Right lobe of liver (tissue), 4 donors: ENCODE data around the gene MAPT.

ENCODE experiments used
- CTCF ChIP-seq, 4 donors: fragments of 200-600 bp in 3 of 4; fragments of 450-650 bp in 1 of 4; IDR thresholded peaks; one replicate each; pipeline versions ENCODE4 v1.5.1 to v1.8.0; 2016 to 2022; ENCODE audit warnings: antibody characterized with exemption in 4 of 4, mild to moderate bottlenecking in 2 of 4
- POLR2A ChIP-seq: fragments of 450-650 bp; IDR thresholded peaks from one replicate; pipeline ENCODE4 v1.6.1; 2017; ENCODE audit warnings: antibody characterized with exemption, mild to moderate bottlenecking
- donor health status: DM: no; HTN: no; CAD: no.
- donor health status: DM: no; HTN: no; CAD: no.
- donor health status: DM: no; HTN: yes; CAD: no.

GRCh38 chr17:45900136-45900535 is 5.8 kb downstream of the MAPT start:
- TF ChIP-seq POLR2A = no peak
- no peak for TF ChIP-seq CTCF (IDR thresholded peaks at IDR 0.05)
